ENCODE results near the gene OR12D3.
A peak's percentile ranks its signal among the peaks of the same experiment; 100 is the strongest.
"Not testable (repeated sequence)": the region's sequence is repeated elsewhere in the genome, so short reads cannot be mapped to it uniquely, and the experiment has no call there.

The OR12D3 gene
- 0 reads per million in 2 donors for total RNA-seq

- DNase-seq = no peak
Observed at GRCh38 chr6:29375191-29375590, at the start of gene OR12D3. Gene OR12D3 (minus strand): TSS chr6:29375291. CDS start chr6:29375287, 4 bp downstream.

- DNase-seq = peak in 1 of 5 experiments; percentile 16
Observed at GRCh38 chr6:29424575-29424974, 49.5 kb upstream of the OR12D3 start.

GRCh38 chr6:29424168-29424567 is 49.1 kb upstream of the OR12D3 start:
- no peak for DNase-seq

- DNase-seq = no peak
Observed at GRCh38 chr6:29419516-29419915, 44.4 kb upstream of the OR12D3 start.

- DNase-seq = no peak
Observed at GRCh38 chr6:29414588-29414987, 39.5 kb upstream of the OR12D3 start, which contains the start of gene OR12D1. Gene OR12D1 (plus strand): TSS chr6:29414928.

- no peak for DNase-seq
Observed at GRCh38 chr6:29403801-29404200, 28.7 kb upstream of the OR12D3 start.

GRCh38 chr6:29399525-29399924 is 24.4 kb upstream of the OR12D3 start:
- no peak for DNase-seq

GRCh38 chr6:29395331-29395730 is 20.2 kb upstream of the OR12D3 start, which contains the start of gene OR12D2:
Gene OR12D2 (plus strand): TSS chr6:29395631. CDS start chr6:29396700, 1,069 bp downstream.
- no peak for DNase-seq

- DNase-seq = no peak
Observed at GRCh38 chr6:29388533-29388932, 13.4 kb upstream of the OR12D3 start.

GRCh38 chr6:29376003-29376402 is 912 bp upstream of the OR12D3 start:
- no peak for DNase-seq

- DNase-seq = no peak
Observed at GRCh38 chr6:29368765-29369164, 6.3 kb downstream of the OR12D3 start, which contains the start of gene OR5V1. Gene OR5V1 (minus strand): TSS chr6:29368865. CDS start chr6:29356195, 12,670 bp downstream.

GRCh38 chr6:29355603-29356002 is 19.5 kb downstream of the OR12D3 start:
- DNase-seq = no peak

GRCh38 chr6:29354980-29355379 is 20.1 kb downstream of the OR12D3 start:
- DNase-seq = no peak

- not testable (repeated sequence) for DNase-seq
Observed at GRCh38 chr6:29349348-29349747, 25.7 kb downstream of the OR12D3 start.

GRCh38 chr6:29345380-29345779 is 29.7 kb downstream of the OR12D3 start:
- no peak for DNase-seq

GRCh38 chr6:29336269-29336668 is 38.8 kb downstream of the OR12D3 start:
- DNase-seq = no peak

GRCh38 chr6:29332676-29333075 is 42.4 kb downstream of the OR12D3 start:
- DNase-seq = no peak

GRCh38 chr6:29325777-29326176 is 49.3 kb downstream of the OR12D3 start:
- no peak for DNase-seq

Measured in T-helper 2 cell (primary cell).